GM10847 (cell line): ENCODE results near the gene NLRP10.

Experiments used
- POLR2A ChIP-seq: IDR thresholded peaks from 2 replicates; pipeline ENCODE4 v1.6.1; 2011; ENCODE audit not compliant: insufficient read length; ENCODE audit errors: extremely low read depth

NLRP10 gene

GRCh38 chr11:7965386-7965785 is at the start of gene NLRP10:
TSS of gene NLRP10 (minus strand) at chr11:7965447. CDS start at chr11:7963495, 1,952 bp downstream.
- no peak for TF ChIP-seq POLR2A

GRCh38 chr11:8013833-8014232 is 48.6 kb upstream of the NLRP10 start:
- no peak for TF ChIP-seq POLR2A

- TF ChIP-seq POLR2A: no peak
Measured at GRCh38 chr11:8011981-8012444, 46.8 kb upstream of the NLRP10 start.

- no peak for TF ChIP-seq POLR2A
Measured at GRCh38 chr11:8011371-8011770, 46.1 kb upstream of the NLRP10 start.

GRCh38 chr11:8009856-8010255 is 44.6 kb upstream of the NLRP10 start:
- no peak for TF ChIP-seq POLR2A

GRCh38 chr11:8008212-8008611 is 43.0 kb upstream of the NLRP10 start:
- no peak for TF ChIP-seq POLR2A

- no peak for TF ChIP-seq POLR2A
Measured at GRCh38 chr11:8006349-8006977, 41.2 kb upstream of the NLRP10 start.

- no peak for TF ChIP-seq POLR2A
Measured at GRCh38 chr11:8005556-8005955, 40.3 kb upstream of the NLRP10 start.

- TF ChIP-seq POLR2A: no peak
Measured at GRCh38 chr11:8004008-8004407, 38.8 kb upstream of the NLRP10 start.

- TF ChIP-seq POLR2A: no peak
Measured at GRCh38 chr11:8003187-8003586, 37.9 kb upstream of the NLRP10 start.

GRCh38 chr11:8002676-8003075 is 37.4 kb upstream of the NLRP10 start:
- no peak for TF ChIP-seq POLR2A

- no peak for TF ChIP-seq POLR2A
Measured at GRCh38 chr11:8000390-8000789, 35.1 kb upstream of the NLRP10 start.

GRCh38 chr11:7999795-8000194 is 34.5 kb upstream of the NLRP10 start:
- TF ChIP-seq POLR2A: no peak

- no peak for TF ChIP-seq POLR2A
Measured at GRCh38 chr11:7994581-7995278, 29.5 kb upstream of the NLRP10 start.

- TF ChIP-seq POLR2A: no peak
Measured at GRCh38 chr11:7986768-7987559, 21.7 kb upstream of the NLRP10 start, which contains the start of gene EIF3F. TSS of gene EIF3F (plus strand) at chr11:7987337. CDS start at chr11:7987353, 16 bp downstream.
